SHP77 (cell line): ENCODE results near the gene CCDC61.
A peak's percentile ranks its signal among the peaks of the same experiment; 100 is the strongest.

ENCODE experiments used
- DNase-seq, 2 experiments: peaks; one replicate each; lab custom pipeline; 2025; lab: John Stamatoyannopoulos, UW

CCDC61 gene

DNA sequence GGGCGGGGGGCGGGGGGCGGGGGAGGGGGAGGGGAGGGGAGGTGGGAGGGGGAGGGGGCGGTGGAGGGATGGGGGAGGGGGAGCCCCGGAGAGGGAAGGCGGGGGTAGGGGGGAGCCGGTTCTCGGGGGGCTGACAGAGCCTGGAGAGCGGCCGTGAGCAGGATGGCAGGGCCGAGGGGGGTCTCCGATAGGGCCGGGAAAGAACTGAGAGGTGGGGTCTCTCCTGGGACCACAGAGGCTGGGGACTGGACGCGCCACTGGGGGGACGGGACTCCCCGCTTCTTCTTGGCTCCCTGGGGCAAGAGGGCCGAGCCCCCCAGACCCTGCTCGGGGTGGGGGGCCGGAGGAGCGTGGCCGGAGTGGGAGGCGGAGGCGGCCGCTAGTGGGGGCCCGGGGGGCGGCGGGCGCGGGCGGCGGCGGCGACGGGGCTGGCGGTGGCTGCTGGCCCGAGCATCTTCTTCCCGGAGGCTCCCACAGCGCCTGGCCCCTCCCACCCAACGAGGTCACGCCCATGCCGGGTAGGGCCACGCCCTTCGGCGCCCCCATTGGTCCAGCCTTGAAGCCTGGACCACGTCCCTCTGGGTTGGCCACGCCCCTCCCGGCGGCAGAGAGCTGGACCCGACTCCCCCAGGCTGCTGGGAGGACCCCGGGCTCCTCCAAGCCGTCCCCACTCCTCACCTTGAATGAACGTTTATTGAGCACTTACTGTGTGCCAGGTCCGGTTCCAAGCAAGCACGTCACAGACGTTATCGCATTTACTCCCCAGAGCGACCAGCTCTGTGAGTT is 21.5 kb upstream of the CCDC61 start, which contains the start of gene NOVA2:
TSS of gene NOVA2 (minus strand) at position 313 of the 786 bp plus-strand sequence. CDS start 514 bp downstream, outside the sequence.
- peak; percentile 74 to 80 for DNase-seq

DNA sequence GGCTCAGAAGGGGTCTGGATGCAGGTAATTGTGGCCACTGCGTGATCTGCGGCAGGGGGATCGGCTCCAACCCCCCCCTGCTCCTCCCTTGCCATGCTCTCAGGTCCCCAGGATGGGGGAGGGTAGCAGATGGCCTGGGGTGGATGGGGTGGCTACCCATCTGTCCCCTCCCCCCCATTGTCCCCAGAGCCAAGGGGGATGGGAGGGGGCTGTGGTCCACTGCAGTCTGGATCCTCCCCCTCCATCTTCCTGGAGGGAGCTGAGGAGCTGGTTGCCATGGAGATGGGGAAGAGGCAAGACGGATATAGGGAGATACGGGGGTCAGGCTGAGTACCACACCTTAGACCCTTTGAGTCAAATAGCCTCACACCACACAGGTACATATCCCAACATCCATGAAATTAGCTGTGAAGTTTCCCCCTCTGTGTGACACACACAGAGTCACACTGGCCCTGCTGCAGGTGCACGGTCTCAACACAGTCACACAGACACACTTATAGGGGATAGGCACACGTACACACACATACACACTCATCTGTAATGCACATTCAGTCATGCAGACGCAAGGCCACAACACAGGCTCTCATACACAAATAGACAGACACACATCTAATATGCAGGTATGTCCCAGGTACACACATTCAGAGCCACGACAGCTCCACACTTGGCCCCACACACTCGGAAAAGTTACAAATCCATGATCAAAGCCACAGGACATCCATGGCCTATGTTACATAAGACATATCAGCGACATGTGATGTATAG is 19.8 kb upstream of the CCDC61 start:
- DNase-seq, result no peak

GRCh38 chr19:45976178-45976577 is 19.1 kb upstream of the CCDC61 start:
- DNase-seq, result no peak

- DNase-seq, result no peak
These were observed 17.1 kb upstream of the CCDC61 start for GRCh38 chr19:45978156-45978555.

DNA sequence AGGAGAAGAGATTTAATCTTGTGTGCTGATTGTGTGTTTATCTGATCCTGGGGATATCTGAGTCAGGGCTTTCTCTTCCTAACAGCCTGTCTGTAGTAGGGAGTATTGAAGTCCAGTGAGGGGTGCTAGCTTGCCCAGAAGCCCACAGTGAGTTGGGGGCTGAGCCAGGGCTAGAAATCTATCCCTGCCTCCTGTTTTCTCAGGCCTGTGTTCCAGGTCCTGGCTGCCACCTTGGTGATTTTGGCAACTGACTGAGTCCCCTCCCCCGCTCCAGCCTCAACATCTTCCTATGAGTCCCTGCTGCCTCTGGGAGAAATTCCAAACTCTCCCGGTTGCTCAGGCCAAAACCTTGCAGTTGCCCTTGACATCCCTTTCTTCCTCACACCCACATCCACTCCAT is 13.9 kb upstream of the CCDC61 start:
- no peak for DNase-seq

DNA sequence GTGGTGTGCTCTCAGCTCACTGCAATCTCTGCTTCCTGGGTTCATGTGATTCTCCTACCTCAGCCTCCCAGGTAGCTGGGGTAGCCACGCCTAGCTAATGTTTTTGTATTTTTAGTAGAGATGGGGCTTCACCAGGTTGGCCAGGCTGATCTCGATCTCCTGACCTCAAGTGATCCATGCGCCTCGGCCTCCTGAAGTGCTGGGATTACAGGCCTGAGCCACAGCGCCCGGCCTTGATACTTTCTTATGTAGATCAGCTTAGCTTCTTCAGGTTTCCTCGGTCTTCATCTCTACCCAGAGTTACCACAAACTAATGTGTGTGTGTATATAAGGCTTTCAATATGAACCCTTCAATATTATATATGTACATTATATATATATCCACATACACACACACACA is 9.9 kb upstream of the CCDC61 start:
- DNase-seq, result no peak

DNA sequence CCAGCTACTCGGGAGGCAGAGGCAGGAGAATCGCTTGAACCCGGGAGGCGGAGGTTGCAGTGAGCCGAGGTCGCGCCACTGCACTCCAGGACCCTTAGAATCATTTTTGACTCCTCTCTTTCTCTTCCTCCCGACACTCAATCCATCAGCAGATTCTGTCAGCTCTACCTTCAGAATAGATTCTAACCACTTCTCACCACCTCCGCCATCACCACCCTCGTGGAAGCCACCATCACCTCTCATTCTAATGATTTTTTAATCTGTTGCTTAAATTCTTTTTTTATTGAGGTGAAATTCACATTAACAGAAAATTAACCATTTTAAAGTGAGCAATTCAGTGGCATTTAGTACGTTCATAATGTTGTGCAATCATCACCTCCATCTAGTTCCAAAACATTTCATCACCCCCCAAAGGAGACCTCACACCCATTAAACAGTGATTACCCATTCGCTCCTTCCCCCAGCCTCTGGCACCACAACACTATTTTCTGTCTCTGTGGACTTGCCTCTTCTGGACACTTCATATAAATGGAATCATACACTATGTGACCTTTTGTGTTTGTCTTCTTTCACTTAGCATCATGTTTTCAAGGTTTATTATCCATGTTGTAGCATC is 5.0 kb upstream of the CCDC61 start:
- DNase-seq, result no peak

DNA sequence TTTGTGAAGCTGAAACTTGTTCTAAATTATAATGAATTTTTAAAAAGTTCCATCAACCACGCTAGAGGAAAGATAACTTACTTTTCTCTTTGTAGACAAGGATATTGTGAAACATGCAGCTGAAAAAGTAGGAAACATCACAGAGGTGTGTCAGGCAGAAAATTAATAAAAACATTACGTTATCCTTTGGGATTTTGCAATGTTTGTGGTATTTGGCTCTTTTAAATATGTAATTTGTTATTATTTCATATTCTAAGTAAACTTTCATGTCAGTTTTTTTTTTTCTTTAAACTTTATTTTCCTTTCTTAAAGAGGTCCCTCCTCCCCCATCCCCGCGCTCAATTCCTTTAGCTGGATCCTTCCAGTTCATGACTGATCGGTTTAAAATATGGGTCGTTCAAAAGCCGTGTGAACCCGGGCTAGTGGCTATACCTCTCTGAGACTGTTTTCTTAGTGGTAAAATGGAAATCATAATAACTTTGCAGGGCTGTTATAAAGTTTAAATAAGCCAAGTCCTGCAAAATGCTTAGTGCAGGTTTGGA is 740 bp upstream of the CCDC61 start:
- DNase-seq, result no peak

- DNase-seq, result no peak
These were observed 583 bp downstream of the CCDC61 start for GRCh38 chr19:45995715-45996385.

GRCh38 chr19:45996933-45997332 is 1.7 kb downstream of the CCDC61 start:
- no peak for DNase-seq

GRCh38 chr19:45998834-45999233 is 3.6 kb downstream of the CCDC61 start:
- no peak for DNase-seq

- peak; percentile 46 to 70 for DNase-seq
These were observed 4.4 kb downstream of the CCDC61 start for GRCh38 chr19:45999653-46000121.

DNA sequence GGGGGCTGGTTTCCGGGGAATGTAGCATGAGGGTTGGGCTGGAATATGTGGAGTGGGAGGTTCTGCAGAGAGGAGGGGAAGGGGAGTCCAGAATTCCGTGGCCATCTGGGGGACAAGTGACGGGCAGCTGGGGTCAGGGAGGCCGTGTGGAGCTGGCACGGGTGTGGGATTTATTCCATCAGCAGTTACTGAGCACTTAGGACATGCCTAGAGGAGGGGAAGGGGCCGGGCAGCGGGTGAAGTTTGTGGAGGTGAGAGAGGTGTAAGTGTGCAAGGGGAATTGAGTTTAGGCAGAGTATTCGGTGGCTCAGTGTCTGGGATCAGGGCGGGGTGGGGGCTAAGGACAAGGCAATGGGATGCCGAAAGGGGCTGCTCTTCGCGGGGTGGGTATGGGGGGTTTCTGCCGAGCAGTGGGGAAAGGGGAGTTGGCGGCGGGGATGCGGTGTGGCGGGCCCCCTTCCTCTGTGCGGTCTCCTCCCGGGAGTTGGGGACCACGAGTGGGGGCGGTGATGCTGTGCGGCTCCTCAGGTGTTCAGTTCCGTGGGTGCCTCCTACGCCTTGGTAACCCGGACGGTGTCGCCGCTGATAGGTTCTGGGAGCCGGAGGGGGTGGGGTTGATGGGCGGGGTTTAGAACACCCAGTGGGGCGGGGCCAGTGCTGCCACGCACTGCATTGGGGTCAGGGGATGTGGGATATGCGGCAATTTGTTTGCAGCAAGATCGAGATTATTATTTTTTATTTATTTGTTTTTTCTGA is 5.4 kb downstream of the CCDC61 start:
- peak; percentile 66 to 69 for DNase-seq

GRCh38 chr19:46002678-46003275 is 7.5 kb downstream of the CCDC61 start:
- no peak for DNase-seq

DNA sequence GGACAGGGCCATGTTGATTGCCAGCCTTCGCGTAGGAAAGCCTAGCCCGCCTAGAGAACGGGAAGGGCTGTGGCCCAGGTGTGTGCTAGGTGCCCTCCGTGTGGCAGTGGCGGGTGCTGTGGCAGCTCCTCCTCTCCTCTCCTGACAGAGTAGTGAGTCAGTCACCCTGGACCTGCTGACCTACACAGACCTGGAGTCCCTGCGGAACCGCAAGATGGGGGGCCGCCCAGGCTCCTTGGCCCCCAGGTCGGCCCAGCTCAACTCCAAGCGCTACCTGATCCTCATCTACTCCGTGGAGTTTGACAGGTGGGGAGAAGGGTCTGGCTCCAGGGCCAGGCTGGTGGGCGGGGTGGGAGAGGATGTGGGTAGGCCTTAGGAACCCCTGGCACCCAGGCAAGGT is 11.1 kb downstream of the CCDC61 start:
- no peak for DNase-seq

DNA sequence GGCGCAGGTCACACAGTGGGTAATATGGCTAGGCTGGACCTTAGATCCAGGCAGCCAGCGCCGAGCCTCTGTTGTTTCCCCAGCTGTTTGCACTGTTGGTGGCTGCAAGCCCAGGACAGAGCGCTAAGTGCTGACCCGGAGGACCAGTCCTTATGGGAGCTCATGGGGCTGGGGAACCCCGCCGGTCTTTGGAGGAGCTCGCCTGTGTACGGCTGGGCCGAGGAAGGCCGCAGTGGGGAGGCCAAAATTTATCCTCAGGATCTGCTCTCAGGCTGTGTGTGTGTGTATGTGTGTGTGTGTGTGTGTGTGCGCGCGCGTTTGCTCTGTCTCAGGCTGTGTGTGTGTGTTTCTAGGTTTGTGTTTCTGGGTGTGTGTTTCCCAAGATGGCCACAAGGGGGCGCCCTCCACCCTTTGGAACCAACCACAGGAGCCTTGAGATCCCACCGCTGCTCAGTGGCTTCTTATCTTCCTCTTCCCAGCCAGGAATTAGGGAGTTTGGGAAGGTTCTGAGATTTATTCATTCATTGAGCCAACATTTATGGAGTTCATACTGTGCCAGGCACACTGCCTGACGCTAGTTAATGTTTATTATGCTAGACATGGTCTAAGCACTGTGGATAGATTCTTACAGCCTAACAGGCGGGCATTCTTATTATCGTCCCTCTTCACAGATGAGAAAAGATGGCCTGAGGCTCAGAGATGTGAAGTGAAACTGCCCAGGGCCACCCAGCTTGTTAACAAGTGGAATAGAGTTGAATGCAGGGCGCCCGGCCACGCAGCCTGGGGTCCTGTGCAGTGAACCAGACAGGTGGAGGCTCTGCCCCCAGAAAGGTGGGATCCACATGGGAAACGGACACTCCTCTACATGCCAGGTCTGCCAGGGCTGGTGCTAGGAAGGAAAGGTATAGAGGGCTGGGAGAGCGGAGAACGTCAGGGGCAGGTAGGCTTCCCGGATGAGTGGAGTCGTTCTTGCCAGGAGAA is 14.6 kb downstream of the CCDC61 start:
- DNase-seq, result peak; percentile 24 to 26

DNA sequence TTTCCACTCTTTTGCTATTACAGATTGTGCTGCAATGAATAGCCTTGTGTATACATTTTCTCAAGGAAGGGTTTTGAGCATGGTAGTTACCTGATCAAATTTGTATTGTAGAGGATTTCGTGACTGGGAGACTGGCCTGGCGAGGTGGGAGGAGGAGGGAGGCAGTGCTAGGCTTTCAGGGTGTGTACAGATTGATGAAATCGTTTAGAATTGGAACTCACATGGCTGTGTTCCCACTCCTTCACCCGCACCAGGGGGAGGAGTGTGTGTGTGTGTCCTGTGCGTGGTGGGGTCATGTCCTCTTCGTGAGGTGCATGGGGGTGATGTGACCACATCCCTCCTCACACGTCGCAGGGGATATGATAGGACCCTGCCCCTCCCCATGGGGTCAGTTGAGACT is 19.3 kb downstream of the CCDC61 start:
- no peak for DNase-seq

DNA sequence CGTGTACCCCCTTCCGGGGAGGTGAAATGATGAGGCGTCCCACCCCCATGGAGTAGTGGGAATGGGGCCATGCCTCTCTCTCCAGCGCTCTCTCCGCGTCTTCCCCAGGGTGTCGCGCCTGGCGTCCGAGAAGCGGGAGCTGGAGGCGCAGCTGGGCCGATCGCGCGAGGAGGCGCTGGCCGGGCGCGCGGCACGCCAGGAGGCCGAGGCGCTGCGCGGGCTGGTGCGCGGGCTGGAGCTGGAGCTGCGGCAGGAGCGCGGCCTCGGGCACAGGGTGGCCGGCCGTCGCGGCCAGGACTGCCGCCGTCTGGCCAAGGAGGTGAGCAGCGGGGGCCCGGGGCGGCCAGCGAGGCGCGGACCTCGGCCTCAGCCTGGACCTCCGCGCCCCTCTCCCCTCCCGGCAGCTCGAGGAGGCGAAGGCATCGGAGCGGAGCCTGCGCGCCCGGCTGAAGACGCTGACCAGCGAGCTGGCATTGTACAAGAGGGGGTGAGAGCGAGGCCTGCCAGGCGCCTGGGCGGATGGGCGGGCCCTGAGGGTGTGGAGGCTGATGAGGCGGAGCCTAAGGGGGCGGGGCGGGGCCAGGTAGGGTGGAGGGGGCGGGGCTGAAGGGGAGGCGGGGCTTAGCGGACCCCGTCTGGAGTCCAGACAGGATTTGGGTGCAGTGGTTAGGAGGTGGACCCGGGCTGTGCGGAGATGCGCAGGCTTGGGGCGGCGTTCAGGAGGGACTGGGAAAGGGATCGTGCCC is 19.8 kb downstream of the CCDC61 start:
- DNase-seq, result peak in 1 of 2 experiments; percentile 21
